Measurements from ENCODE around the gene SUGCT.
"Not testable (repeated sequence)": the region's sequence is repeated elsewhere in the genome, so short reads cannot be mapped to it uniquely, and the experiment has no call there.

The SUGCT gene

DNA sequence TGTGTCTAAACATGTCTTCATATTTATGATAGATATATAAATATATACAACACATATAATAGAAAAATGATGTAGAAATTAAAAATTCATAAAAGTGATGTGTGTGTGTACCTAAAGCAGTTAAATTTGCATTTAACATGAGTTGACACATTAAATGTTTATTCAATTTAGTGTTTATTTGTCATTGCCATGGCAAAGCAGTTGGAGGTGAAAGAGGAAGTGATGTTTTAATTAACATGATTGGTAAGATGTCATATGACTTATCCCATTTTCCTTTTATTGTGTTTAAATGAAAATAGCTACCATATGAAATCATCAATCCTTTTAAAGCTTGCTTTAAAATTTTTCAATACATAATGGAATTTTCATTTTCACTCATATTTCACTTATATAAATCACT is 452.6 kb downstream of the SUGCT start:
- no peak for DNase-seq

DNA sequence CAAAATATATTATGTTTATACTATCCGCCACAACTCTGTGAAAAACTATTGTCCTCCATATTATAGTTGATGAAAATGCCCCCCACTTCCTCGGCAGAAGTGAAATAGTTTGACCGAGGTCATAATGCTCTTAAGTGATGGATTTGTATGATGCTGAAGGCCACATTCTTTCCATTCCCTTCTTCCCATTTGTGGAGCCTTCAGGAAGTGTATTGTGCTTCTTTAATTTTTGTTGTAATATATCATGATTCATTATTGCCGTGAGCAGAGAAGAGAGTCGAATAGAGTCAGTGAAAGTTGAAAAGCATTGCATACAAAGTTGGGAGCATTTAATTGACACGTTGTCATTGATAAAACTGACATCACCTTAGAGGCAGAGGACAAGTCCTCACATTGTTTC is 460.3 kb downstream of the SUGCT start:
- no peak for DNase-seq

DNA sequence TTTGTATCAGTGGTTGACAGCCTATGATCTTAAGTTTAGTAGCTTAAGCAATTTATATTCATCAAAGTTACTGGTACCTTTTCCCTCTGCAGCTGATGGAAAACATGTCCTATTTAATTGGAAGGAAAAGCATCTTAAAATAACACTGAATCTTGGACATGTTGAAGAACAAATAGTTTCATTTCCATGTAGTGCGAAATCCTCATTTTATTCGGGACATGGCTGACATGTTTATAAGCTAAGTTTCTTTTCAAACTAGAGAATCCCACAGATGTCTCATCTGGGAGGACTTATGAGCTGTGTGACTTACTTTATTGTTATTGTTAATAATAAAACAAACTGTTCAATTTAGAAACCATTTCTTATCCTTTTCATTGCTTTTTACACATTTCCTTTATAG is 461.0 kb downstream of the SUGCT start:
- DNase-seq, result no peak

DNA sequence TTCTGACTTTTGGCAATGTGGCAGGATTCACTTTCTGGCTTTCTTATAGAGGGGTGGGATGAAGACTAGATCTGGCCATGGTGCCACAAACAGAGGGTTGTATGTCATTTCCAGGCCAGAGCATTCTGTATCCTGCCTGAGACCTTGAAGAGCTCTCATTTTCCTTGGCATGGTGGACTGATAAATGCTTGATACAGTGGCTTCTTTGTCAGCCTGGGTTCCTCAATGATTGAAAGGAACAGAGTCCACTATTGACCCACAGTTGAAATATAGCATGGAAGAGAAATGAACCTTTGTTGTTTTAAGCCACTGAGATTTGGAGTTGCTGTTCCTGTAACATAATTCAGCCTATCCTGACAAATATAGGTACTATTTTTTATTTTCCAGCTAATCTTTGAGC is 462.7 kb downstream of the SUGCT start:
- no peak for DNase-seq

DNA sequence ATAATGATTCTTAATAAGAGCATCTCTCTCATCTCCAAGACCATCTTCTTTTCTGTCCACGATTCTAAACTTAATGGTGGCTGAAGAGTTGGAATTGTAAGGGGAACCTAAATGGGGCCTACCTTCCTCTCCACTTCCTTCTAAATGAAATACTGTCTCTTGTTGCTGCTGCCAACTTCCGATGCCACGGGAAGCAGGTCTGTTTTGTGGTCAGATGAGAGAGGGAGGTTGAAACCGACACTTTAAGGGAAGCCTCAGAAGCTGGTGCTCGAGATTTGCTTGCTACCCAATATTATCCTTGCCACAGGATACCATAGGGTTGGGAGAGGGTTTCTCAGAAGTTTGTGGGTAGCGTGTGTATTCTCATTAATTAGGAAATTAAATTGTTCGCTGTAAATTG is 464.1 kb downstream of the SUGCT start:
- DNase-seq, result no peak

DNA sequence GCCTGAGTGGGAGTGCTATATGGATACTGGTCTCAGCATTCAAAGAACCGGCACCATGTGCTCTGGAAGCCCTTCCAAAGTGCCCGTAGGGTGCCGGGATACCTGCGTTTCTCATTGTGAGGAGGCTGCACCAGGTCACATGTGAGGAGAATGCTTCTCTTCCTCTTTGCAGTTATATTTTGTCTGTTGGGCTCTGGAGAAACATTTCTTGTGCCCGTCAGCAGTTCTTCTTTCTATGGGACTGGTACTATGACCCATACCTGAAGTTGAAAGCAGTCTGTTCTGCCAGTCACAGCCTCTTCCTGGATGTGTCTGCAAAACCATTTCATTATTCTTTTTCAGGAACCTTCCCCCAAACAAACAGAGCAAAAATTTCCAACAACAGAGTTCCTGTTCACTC is 465.0 kb downstream of the SUGCT start:
- DNase-seq, result no peak

DNA sequence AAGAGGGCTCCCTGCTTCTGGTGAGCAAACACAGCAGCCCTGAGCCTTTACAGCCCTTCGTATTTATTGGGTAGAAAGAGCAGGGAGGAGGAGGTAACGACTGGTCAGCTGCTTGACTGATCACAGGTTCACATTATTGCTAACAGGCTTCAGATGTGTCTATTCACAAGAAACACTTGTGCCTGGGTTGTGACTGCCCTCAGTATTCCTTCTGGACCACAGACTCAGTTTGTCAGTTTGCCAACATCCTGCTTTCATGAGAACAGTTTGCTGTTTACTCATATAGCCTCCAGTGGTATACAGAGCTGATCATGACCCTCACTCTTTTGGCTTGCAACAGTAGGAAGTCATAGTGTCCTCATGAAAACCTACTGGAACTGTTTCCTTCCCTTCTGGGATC is 467.5 kb downstream of the SUGCT start:
- DNase-seq, result not testable (repeated sequence)

DNA sequence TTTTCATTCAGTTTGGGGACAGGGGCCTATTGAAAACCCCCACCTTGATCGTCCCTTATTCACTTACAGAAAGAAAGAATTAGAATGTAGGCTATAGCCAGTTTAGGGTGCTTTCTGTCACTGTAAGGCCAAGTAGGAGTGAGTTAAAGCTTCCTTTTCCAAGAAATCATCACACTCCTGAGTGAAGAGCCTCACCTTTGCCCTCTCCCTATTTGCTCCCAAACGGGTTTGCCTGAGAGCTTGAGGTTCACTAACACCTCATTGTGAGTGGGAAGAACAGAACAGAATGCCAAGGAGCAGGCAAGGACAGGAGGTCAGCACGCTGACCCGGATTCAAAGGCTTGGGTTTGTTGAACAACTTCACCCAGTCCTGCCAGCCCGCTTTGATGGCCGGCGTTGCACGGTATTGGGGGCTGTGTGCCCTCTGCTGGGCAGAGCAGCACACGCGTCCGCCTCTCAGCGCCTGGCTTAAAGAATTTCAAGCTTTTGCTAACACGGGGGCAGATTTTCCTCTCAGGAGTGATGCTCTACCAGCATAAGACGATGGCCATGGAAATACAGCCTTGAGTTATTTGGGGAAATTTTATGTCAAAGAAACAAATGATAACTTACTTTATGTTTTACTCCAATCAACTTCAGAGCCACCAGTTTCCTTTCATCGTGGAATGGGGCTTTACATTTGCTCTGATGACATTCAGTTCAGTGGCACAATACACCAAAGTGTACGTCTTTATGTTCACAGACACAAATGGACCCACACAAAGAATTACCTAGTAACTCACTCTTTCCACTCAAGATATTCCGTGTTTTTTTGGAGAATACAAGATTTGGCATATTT is 470.0 kb downstream of the SUGCT start:
- DNase-seq, result peak; percentile 5

DNA sequence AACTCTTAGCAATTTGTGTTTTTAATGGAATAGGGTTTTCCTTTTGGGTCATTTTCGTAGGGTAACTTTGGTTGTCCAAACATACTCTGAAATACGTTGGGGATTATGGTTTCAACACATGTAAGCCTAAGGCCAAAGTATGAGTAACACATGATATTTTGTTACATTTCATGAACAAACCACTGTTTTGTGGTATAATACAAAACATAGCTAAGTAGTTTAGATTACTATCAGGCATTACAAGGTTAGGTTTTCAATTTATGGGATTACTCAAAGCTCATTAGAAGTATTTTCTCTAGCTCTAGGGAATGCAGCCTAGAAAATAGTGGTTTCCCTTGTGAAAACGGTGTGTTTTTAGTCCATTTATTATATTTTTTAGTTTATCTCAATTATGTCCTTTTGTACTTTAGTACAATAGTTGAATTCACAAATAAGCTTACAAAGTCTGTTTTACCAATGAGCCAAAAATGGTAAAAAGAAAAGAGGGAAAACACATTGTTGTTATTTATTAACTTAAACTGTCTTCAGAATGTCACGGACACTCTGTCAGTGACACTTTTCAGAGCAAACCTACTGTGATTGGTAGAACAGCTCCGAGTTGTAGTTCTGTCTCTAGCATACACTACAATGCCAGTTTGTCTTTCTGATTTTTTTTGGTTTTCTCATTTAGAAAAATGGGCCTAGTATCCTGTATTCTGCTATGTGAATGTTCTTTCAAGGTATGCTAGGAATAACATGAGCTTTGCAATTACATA is 473.7 kb downstream of the SUGCT start:
- DNase-seq, result no peak

DNA sequence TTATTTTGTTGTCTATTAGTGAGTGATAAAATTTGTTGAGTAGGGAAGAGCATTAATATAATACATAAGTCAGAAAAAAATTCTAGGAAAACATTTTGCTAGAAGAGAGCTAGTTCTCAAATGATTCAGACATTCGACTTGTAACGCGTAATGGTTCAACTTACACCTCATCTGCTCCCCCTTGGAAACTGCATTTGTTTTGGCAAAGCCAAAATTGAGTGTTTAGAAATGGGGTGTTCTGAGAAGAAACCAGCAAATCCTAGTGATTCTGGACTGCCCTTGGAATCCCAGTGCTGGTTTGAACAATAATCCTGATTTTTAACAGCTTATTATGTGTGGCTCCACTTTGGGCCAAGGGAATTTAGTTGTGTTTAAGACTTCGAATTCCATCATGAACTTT is 475.7 kb downstream of the SUGCT start:
- no peak for DNase-seq

DNA sequence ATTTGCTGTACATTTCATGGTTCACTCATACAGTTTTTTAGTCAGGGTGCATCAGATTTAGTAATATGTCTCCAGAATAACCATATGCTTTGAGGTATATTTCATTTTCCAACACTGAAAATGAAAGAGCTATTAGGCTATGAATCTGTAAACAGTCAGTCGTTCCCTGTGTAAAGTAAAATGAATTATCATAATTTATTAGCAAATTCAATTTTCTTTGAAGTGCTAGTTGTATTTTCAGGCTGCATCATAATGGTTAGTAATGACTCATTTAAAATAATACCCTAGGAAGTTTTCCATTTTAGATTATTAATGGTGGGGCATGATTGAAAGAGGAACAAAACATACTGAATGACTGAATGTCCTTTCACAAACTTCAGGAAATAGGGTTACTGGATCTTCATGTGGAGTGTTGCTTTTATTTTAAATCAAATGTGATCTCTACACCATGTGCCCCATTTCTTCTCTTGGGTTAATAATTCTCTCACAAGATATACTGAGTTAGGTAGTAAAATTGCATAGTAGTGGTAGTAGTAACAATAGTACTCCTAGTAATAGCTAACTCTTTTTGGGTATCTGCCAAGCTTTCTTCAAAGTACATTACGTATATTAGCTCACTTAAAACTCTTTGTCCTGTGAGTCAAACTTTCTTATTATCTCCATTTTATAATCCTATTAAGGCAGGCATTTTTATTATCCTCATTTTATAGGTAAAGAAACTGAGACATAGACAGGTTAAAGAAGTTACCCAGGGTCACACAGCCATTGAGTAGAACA is 476.5 kb downstream of the SUGCT start:
- no peak for DNase-seq

DNA sequence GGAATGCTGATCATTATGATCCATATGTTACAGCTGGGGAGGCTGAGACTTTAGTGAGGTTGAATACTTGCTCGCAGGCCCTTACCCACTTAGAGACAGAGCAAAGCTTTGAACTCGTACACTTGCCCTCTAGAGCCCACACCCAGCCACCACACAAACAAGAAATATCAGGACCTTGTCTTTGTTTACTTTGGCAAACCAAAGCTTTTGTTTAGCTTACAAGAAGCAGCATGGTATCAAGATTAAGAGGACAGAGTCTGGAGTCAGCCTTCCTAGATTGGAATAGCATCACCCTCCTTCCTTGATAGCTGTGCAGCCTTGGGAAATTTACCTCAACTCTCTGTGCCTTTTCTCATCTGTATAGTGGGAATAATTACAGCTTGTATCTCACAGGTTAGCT is 477.5 kb downstream of the SUGCT start:
- no peak for DNase-seq

DNA sequence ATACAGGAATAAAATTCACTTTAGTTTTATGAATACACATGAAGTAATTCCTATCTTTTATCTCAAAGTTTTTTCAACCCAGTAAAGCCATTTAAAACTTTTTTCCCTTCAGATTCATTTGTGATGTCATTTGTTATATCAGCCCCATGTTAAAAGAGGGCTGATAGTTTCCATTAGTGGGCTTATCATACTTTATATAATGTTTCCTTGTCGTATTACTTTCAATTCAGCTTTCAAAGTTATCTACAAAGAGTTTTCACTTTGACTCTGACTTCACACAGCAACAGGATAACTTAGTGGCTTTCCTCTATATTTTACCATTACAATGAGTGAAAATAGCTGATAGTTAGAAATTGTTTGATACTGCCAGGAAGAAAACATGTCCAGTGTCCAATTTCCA is 484.8 kb downstream of the SUGCT start:
- no peak for DNase-seq

DNA sequence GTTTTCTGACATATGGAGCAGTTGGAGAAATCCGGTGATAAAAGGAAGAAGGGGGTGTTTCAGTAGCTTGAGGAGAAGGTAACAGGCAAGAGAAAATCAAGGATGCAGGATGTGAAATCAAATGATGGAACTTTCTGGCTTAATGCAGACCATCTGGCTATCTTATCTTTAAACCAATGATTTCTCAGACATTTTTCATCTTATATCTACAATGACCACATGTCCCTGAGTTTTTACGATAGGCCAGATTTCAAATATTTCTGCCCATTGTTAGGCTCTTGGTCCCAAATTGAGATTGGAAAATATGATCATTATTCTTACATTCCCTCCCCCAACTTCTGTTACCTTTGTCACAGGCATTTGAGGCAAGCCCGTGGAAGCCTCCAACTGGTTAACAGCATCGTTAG is 486.8 kb downstream of the SUGCT start:
- DNase-seq, result no peak

DNA sequence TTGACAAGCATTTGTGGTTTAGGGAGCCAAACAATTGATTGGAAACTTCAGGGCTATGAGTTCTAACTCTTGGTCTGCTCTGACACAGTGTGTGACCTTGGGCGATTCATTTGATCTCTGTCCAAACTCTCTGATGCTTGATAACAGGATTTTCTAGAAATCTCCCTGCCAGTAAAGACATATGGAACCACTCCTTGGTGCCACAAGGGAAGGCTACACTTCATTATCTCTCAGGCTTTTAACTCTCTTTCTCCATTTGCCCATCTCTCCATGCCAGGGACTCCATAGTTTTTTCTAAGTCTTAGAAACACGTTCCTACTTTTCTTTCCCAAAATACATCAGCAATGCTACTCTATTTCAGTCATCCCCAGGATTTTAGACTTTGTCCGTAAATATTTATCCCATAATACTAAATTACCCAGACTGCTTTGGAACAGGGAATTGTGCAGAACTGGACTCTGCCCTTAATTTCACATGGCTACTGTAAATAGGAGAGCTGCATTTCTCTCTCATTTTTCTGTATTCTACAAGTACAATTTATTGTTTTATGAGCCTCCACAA is 488.2 kb downstream of the SUGCT start:
- no peak for DNase-seq

DNA sequence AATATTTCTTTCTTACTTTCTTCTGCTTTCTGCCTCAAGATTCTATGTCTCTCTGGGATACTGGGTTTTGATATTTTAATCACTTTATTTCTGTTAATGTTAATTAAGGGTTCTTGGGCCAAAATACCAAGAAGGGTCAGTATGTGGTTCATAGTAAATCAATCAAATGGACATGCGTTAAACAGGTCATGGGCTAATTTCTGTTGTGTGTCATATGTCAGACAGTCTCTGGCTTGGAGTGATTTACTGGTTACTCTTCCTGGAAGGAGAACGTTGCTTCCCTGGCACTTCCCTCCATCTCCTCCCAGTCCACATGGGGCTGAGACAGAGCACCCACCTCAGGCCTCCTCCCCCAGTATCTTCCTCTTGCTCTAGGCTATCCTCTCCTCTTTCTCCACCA is 489.1 kb downstream of the SUGCT start:
- DNase-seq, result no peak

DNA sequence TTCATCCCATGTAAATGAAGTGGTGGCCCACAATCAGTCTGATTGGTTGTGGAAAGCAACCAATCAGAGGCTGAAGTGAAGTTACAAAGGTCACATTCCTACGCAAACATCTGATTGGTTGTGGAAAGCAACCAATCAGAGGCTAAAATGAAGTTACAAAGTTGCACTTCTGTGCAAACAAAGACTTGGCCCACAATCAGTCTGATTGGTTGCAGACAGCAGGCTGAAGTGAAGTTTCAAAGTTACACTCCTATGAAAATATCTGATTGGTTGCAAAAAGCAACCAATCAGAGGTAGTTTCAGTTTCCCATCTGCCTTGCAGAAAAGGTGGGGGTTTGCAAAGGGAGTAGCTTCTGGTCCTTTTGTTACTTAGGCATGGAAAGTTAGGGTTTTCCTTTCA is 492.6 kb downstream of the SUGCT start:
- DNase-seq, result not testable (repeated sequence)

DNA sequence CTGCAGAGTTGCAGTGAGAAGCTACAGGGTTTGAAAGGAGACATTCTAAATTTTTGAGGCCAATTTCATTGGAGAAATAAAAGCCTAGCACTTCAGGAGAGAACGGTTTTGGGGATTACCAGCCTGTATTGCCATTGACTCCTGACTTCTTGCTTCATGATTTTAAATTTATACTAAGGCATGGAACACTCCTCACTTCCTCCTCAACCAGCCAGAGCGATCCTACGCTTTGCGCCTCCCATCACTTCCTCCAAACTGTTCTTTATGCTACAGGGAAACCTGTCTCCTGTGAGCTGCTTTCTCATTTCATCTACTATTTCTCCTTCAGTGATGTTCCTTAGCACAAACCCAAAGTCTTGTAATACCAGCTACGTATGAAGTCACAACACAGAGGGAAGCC is 495.1 kb downstream of the SUGCT start:
- DNase-seq, result no peak

DNA sequence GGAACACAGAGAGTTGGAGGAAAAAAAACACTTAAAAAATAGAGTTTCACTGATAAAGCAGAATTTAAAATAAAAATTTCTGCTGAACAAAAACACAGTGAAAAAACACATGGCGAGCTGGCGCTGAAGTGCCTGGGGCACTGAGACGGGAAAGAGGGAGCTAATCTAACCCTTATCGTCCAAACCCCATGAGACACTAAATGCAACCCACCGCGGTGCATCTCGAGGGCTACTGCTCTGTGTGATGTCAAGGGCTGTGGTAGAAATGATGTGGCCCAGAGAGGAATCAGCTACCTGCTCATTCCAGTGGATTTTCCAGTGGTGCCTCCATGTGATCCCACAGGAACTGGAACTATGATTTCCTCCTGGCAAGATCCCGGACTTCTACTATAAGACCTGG is 499.3 kb downstream of the SUGCT start:
- no peak for DNase-seq

DNA sequence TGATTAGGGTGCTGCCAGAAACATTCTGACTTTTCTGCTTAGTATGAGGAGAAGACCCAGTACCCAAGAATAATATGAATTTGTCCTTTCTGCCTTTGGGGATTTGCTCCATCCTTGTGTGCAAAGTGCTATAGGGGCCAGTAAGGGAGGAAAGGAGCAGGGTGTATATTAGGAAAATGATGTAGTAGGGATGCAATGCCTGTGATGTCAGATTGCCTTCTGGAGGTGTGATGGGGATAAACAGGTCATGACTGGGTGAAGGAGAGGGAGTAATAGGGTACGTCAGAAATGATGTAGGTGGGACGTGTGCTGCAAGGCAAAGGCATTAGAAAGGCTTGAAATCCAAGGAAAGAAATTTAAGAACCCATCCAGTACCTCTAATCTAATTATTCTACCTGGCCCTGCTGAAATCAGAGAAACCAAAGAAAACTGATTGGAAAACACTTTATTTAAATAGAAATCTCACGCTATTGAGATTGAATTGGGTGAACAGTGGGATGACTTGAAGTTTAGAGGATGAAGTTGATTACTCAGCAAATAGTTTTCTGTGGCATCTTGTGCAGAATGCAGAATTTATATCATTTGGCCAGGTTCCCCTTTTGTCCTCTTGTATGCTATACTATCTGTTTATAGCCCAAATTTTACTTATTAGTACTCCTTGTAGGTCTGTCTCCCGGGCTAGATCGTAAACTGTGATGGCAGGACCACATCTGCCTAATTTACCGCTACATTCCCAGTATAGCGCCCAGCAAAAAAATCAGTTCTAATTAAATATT is 503.9 kb downstream of the SUGCT start:
- DNase-seq, result no peak

DNA sequence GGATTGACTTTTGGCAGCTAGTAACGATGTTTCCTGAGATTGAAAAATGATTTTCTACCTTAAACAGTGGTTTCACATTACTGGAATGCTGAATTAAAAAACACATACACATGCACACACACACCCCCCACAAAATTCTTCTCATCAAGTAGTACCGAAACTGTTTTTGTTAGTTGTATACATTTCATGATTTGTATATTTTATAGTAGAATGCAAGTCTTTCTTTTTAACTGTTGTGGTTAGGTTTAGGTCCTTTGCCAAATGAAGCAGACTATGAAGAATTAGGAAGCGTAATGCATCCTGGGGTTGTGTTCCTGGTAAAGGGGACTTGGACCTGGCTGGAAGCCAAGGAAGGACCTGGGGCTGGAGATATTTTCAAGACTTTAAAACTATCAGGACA is 505.8 kb downstream of the SUGCT start:
- DNase-seq, result no peak

DNA sequence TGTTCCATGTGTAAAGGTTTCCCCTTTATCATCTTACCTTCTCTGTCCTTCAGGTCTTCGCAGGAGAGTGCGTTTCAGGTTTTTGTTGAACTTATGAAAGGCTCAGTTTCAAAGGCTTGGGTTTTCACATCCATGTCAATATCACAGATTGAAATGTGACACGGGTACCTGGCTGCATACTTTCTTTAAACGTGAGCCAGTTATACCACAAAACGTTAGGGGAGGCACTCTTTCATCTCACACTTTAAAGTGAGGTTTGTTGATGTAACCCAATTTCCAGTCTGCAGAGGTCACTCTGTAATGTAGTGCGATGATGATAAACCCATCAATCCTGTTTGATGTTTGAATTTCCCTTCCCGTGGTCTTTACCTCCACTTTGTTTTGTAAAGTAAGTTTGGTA is 506.9 kb downstream of the SUGCT start:
- DNase-seq, result no peak

DNA sequence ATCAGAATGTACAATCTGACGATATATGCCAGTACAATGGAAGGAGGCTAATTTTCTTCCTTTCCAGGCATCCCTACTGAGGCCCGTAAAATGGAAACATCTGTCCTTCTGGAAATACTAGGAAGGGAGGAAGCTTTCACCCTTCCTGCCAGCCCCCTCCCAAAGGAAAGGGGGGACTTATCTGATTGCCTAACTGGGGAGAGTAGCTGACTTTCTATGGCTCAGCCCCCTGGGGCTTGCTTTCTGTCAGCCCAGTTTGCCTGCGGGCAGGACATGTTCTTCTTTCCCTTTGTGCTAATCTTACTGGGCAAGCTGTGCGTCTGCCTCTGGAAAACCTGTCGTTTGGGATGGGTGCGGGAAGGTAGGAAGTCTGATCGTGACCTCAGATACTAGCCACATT is 508.9 kb downstream of the SUGCT start:
- no peak for DNase-seq

All from CD4-positive, alpha-beta T cell treated with Interleukin-12 subunit alpha and Interleukin-12 subunit beta, for 1 hour (primary cell).